ENCODE measurements around the gene SEMA6A. TPM values are rescaled to one million over a fixed set of nuclear protein-coding genes. Genes with fewer than 3 reads are reported as not detected.

Gene SEMA6A
- total and polyA plus RNA-seq, 4 donors, result 3.4 to 31.6 (median 12.0) TPM

GRCh38 chr5:116577064-116577788 lies 2.6 kb upstream of the SEMA6A start:
- no peaks in the 10 kb centered on the region for H3K36me3 ChIP-seq (ENCODE audit: control insufficient read depth in 4 of 4, insufficient read depth in 4 of 4, low read length in 4 of 4)
- peaks cover 0 to 33% (median 9%) of the 10 kb centered on the region in 5 donors for H3K4me1 ChIP-seq (ENCODE audit: control insufficient read depth in 5 of 5, insufficient read depth in 5 of 5, low read length in 5 of 5)
- no peak overlapping the region for H3K4me3 ChIP-seq
- ATAC-seq (ENCODE audit: insufficient read depth, low FRiP score) (no peak), DNase-seq (no peak)
- H3K27ac ChIP-seq (ENCODE audit: low read depth in 1 of 2, low read length in 1 of 2), result no peak overlapping the region
- no peaks in the 10 kb centered on the region for H3K9me3 ChIP-seq (ENCODE audit: control insufficient read depth in 4 of 4, insufficient read depth in 3 of 4, low read length in 3 of 4)
- H3K27me3 ChIP-seq (ENCODE audit: control insufficient read depth in 3 of 3, insufficient read depth in 3 of 3, low read length in 2 of 3), result no peaks in the 10 kb centered on the region
- H3K9ac ChIP-seq (ENCODE audit: insufficient read depth in 1 of 2, low read length in 2 of 2), result no peak overlapping the region
- 77 to 83% methylated on average over 12 of the region's 12 CpGs for WGBS, 2 donors
- no peak for TF ChIP-seq CTCF (IDR thresholded peaks at IDR 0.05; ENCODE audit: control extremely low read depth, extremely low read depth)

- Histone ChIP-seq H3K27me3 (ENCODE audit: control insufficient read depth in 3 of 3, insufficient read depth in 3 of 3, low read length in 2 of 3) (no peaks in the 10 kb centered on the region), H3K9ac (ENCODE audit: insufficient read depth in 1 of 2, low read length in 2 of 2) (peak overlapping the region; percentile 56 to 71), H3K27ac (ENCODE audit: low read depth in 1 of 2, low read length in 1 of 2) (no peak overlapping the region), H3K9me3 (ENCODE audit: control insufficient read depth in 4 of 4, insufficient read depth in 3 of 4, low read length in 3 of 4) (no peaks in the 10 kb centered on the region), H3K36me3 (ENCODE audit: control insufficient read depth in 4 of 4, insufficient read depth in 4 of 4, low read length in 4 of 4) (no peaks in the 10 kb centered on the region), H3K4me3 (no peak overlapping the region), H3K4me1 (ENCODE audit: control insufficient read depth in 5 of 5, insufficient read depth in 5 of 5, low read length in 5 of 5) (peaks cover 0 to 31% (median 9%) of the 10 kb centered on the region in 5 donors)
- ATAC-seq (ENCODE audit: insufficient read depth, low FRiP score) (peak; percentile 28), DNase-seq (peak; percentile 84 to 90 (median 88))
- peak; percentile 50 for TF ChIP-seq CTCF (IDR thresholded peaks at IDR 0.05; ENCODE audit: control extremely low read depth, extremely low read depth)
- 7 to 20% methylated on average over 44 of the region's 44 CpGs for WGBS, 2 donors
These were observed 1.6 kb upstream of the SEMA6A start for GRCh38 chr5:116576053-116576713.

GRCh38 chr5:116575326-116576052 lies 866 bp upstream of the SEMA6A start:
- 1 to 2% methylated on average over 33 of the region's 33 CpGs for WGBS, 2 donors
- Histone ChIP-seq H3K9me3 (ENCODE audit: control insufficient read depth in 4 of 4, insufficient read depth in 3 of 4, low read length in 3 of 4) (no peaks in the 10 kb centered on the region), H3K36me3 (ENCODE audit: control insufficient read depth in 4 of 4, insufficient read depth in 4 of 4, low read length in 4 of 4) (no peaks in the 10 kb centered on the region), H3K4me1 (ENCODE audit: control insufficient read depth in 5 of 5, insufficient read depth in 5 of 5, low read length in 5 of 5) (peaks cover 0 to 35% (median 9%) of the 10 kb centered on the region in 5 donors), H3K4me3 (peak overlapping the region; percentile 14), H3K9ac (ENCODE audit: insufficient read depth in 1 of 2, low read length in 2 of 2) (peak overlapping the region; percentile 56 to 71), H3K27ac (ENCODE audit: low read depth in 1 of 2, low read length in 1 of 2) (peak overlapping the region; percentile 33 to 58), H3K27me3 (ENCODE audit: control insufficient read depth in 3 of 3, insufficient read depth in 3 of 3, low read length in 2 of 3) (no peaks in the 10 kb centered on the region)
- ATAC-seq (ENCODE audit: insufficient read depth, low FRiP score) (no peak), DNase-seq (peak in 2 of 3 donors; percentile 52 to 68)
- no peak for TF ChIP-seq CTCF (IDR thresholded peaks at IDR 0.05; ENCODE audit: control extremely low read depth, extremely low read depth)
